ENCODE results near the gene KCNH5.

DNA sequence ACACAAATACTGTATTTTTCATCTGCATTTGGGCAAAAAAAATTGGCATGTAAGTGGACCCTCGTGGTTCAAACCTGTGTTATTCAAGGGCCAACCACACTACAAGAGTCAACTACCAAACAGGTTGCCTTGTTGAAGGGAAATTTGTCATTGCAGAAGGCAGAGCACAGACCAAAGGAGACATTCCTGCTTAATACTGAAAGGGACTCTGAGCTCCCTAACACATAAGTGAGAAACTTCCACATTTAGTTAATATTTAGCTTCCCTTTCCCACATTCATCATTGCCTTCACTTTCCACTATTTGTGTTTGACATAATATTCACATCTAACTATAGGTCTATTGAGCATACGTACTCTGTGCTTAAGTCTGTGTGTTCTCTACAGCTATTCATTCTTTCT, 266.9 kb downstream of the KCNH5 start:
- no peak for TF ChIP-seq CTCF (conservative IDR thresholded peaks at IDR 0.05; ENCODE audit: low read length)
- no peak for TF ChIP-seq EZH2phosphoT487 (IDR thresholded peaks at IDR 0.05; ENCODE audit: borderline replicate concordance)
